GM19324 (cell line): ENCODE measurements around the gene AFAP1L1.

Experiments used
- ATAC-seq: cut with Tn5 transposase; IDR thresholded peaks from one replicate; pipeline ENCODE4 v1.9.1; 2021; ENCODE audit warnings: mild to moderate bottlenecking, moderate library complexity; ENCODE audit not compliant: unreplicated experiment, low FRiP score

The AFAP1L1 gene

DNA sequence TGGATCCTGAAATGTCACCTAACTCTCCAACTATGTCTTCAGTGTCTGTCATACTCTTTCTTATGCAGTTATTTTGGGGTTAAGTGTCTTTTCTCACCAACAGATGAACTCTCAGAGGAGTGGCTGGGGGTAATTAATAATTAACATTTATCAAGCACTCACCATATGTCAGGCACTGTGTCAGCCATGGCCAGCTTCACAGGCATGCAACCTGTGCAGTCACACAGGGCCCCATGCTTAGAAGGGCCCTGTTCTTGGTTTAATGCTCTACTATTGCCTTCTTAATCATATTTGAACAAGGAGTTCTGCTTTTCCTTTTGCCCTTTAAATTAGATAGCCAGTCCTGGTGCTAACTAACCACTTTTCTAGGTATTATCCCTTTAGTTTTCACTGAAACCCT is 70.2 kb downstream of the AFAP1L1 start:
- ATAC-seq: no peak

DNA sequence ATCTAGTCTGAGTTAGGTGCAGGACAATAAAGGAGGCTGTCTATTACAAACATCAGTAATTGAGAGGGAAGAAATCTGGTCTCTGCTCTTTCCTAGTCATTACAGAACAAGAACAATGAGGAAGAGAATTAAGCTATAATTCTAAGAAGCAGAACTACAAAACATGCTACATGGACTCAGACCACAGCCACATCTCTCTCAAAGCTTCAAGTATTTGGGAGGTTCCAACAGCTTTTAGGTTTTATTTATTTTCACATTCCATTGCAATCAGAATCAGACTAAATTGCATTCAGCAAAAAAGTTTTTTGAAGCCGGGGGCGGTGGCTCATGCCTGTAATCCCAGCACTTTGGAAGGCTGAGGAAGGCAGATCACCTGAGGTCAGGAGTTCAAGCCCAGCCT is 72.5 kb downstream of the AFAP1L1 start:
- ATAC-seq: no peak

DNA sequence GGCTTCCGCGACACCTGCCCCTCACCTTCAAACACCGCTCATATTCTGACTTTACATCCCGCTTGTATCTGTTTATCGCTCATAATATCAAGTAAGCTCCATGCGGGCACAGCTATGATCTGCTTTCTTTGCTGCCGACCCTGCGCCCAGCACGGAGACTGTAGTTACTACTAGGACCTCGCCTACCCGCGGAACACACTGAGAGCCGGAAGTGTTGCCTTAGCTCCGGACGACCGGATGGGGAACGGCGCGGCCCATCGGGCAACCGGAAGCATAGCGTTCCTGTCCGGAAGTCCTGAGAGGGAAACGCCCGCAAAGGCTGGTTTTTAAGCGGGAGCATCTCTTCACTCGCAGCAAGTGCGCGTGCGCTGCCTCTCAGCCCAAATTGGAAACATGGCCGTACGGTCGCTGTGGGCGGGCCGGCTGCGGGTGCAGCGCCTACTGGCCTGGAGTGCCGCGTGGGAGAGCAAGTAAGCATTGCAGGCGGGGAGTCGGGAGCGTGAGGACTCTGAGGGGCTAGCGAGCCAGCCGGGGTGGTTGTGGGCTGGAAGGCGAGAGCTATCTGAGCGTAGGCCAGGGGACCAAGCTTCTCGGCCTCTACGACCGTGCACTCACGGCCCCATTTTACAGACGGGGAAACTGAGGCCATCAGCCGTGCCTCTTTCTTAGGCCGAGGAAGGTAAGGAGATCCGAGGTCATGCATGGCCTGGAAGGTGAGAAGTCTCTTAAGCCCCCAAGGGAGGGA is 73.7 kb downstream of the AFAP1L1 start, which contains the start of gene GRPEL2:
GRPEL2 (plus strand) TSS at position 353 of the 745 bp plus-strand sequence; CDS start at position 394, 41 bp downstream.
- ATAC-seq: peak; percentile 98

DNA sequence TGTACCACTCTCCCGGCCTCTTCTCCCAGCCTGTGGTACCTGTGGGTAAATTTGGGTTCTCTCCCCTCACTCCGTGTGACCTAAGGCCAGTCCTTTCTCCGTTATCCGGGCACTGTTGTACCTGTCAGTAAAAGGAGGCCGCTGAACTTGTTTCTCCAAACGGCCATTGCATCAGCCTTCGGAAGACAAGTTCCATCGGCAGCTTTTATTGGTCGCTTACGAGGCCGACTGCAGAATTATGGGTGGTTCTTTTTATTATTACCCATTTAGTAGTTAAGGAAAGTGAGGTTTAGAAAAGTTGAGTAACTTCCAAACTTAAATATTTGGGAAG is 74.2 kb downstream of the AFAP1L1 start:
- ATAC-seq: peak; percentile 3

DNA sequence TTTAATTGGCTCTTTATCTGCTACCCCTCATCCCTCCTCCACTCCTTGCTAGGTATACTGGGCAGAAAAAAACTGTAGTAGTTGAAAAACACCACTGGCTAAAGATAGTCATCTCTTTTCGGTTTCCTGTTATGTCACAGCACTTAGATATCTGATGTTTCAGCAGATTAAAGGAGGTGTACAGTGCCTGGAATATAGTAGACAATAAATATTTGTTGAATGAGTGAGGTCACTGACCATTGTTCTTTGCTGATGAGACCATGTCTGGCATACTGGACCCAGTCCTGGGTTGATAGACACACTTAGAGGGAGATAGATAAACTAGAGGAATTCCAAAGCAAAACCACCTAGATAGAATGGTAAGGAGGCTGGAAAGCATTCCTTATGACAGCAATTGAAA is 76.9 kb downstream of the AFAP1L1 start:
- ATAC-seq: no peak

DNA sequence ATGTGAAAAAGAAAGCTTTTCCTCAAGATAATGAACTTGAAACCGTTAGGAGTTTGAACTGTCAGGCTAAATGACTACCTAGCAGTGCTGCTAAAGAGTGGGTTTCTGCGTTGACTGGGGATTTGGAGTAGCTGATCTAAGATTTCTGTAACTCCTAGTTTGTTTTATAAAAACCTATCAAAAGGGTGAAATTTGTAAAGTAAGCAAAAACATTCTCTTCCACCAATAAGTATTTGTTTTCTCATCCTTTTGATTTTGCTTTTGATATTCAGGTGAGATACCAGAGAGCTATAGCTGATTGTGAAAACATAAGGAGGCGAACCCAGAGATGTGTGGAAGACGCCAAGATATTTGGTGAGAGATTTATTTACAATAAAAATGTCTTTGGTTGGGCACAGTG is 77.7 kb downstream of the AFAP1L1 start:
- no peak for ATAC-seq

DNA sequence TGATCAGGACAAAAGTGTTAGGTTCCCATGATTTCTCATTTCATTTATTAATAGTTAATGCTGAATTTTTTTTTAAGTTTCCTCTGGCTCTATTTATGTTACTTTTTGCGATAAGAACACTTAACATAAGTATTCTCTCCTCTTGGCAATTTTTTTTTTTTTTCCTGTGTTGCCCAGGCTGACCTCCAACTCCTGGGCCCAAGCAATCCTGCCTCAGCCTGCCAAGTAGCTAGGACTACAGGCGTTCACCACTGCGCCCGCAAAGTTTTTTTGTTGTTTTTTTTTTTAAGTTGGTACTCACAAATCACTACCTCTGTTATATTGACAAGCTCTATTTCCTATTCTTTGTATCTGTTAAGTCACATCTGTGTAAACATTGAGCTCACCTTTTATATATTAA is 80.5 kb downstream of the AFAP1L1 start:
- ATAC-seq: no peak

DNA sequence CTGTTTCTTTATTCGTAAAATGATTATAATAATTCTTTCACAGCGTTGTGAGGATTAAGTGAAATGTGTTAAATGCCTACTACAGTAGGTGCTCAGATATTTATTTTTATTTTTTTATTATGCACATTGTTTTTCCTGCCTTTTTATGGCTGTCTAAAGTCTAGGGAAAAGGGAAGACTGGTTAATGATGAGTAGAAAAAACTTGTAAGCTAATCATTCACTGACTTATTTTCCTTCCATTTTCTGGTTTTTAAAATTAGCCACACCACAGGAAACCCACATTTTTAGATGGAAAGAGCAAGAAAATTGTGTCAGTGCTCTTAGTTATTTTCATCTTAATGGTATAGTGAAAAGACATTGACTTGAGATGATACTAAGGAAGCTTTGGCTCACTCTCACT is 82.3 kb downstream of the AFAP1L1 start:
- no peak for ATAC-seq

DNA sequence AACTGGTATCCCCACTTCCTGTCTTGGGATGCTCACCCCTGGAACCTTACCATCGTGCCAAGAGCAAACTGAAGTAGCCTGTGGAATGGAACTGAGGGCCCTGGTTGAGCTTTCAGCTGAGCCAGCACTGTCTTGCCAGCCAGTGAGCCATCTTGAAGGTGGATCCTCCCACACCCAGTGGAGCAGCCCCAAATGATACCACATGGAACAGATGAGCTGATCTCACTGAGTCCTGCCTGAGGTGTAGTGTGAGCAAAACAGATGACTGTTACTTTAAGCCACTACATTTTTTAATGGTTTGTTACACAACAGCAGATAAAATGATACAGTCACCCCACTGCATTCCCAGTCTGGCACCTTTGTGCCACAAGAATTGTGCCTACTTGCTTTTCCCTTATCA is 84.0 kb downstream of the AFAP1L1 start:
- ATAC-seq: no peak

DNA sequence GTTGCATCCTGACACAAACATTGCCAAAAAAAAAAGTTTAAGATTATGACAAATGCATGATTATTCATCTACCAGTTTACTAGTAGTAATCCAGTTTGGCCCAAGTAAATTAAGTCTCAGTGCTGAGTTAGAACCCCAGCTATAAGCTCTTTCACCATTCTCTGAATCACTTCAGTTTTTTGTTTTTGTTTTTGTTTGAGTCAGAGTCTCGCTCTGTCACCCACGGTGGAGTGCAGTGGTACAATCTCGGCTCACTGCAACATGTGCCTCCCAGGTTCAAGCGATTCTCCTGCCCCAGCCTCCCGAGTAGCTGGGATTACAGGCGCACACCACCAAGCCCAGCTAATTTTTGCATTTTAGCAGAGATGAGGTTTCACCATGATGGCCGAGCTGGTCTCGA is 84.7 kb downstream of the AFAP1L1 start:
- no peak for ATAC-seq

DNA sequence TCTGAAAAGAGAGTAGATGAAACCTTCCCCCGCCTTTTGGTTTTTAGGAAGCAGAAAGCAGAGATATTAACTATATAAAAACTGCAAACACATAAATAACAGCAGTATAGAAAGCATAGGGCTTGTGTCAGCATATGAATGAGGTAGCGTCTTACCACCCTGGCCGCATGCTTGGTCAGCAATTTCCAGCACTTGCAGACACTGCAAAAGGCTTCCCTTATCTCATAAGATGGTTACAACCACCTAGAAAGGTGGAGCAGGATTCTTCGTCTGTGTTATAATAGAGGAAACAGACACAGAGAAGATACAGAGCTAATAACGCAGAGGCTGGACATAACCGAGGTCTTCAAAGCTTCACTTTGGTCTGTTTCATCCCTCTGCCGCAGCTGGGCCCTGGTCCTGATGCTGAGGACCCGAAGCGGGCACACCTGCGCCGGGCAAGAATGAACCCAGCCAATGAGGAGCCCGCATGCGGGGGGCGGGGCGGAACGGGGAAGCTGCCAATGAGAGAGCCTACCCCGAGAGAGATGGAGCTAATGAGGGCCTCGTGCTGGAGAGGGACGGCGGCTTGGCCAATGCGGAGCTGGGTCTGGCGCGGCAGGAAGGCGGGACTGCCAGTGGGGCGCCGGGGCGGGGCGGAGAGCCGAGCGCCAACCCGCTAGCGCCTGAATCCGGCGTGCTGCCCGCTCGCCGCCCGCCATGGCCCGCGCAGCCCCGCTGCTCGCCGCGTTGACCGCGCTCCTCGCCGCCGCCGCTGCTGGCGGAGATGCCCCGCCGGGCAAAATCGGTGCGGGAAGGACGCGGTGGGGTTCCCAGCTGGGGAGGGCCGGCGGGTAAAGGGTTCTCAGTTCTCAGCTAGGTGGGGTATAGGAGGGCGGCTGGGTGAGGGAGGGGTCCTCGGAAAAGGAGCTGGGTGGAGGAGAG is 86.0 kb downstream of the AFAP1L1 start, which contains the start of gene PCYOX1L:
PCYOX1L (plus strand) TSS at position 677 of the 924 bp plus-strand sequence; CDS start at position 700, 23 bp downstream.
- ATAC-seq: peak; percentile 99

DNA sequence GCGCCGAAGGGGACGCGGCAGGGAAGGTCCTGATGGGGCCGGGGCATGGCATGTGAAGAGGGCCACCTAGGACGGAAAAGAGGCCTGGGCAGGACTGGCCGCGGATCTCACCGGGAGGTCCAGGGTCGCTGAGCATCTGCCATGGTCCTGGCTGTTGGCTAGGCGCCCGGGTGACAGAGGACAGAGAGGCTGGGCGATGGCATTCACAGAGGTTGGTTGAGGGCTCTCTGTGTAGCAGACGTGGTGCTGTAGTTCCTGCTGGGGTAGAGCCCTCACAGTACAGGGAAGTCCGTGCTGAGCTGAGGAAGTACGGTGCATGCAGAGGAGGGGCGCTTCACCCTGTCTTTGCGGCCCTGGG is 86.6 kb downstream of the AFAP1L1 start:
- ATAC-seq: no peak

DNA sequence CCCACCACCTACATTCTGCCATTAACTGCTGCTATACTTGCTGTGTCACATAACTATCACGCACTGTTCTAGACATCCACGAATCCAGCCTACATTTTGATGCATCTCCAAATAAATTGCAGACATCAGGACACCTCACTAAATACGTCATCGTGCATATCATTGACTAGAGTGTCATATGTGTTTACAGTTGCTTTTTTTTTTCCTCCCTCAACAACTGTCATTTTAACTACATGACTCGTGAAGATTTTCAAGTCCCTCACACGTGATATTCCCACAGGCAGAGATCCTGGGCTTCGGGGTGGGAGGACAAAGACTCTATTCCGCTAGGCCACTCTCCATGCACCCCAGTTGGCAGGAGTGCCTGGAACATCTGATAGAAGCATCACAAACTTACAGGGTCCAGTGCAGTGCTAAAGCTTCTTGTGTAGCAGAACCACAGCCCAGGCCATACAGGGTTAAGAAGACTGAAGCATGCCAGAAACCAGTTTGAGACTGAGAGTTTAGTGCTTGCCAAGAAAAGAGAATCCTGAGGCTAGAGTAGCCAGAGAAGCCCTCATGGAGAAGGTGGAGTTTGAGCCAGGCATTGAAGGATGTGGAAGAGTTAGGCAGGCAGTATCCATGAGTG is 87.3 kb downstream of the AFAP1L1 start:
- no peak for ATAC-seq

DNA sequence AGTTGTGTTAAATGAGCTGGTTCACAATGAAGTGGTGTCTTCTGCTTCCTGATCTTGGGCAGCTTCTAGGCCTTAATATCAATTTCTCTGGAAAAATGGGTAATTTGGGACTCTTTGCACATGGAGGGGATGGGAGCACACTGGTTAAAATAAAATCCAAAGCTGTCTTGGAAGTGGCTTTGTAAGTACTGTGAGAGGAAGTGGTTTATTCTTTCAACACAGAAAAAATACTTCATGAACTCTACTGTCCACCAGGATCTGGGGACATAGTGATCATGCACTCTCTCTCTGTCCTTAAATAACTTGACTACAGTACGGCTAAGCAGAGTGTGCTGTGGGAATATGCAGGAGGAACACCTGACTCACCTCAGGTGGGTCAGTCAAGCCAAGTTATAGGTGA is 88.6 kb downstream of the AFAP1L1 start:
- ATAC-seq: no peak

DNA sequence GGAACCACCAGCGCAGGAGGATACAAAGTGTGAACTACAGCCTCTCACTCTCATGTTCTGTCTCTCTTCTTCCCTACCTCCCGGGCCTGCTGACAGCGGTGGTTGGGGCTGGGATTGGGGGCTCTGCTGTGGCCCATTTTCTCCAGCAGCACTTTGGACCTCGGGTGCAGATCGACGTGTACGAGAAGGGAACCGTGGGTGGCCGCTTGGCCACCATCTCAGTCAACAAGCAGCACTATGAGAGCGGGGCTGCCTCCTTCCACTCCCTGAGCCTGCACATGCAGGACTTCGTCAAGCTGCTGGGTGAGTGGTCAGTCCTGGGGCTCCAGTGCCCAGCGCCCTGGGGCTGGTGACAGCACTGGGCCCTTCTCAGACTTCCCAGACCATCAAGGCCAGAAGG is 90.9 kb downstream of the AFAP1L1 start:
- no peak for ATAC-seq

DNA sequence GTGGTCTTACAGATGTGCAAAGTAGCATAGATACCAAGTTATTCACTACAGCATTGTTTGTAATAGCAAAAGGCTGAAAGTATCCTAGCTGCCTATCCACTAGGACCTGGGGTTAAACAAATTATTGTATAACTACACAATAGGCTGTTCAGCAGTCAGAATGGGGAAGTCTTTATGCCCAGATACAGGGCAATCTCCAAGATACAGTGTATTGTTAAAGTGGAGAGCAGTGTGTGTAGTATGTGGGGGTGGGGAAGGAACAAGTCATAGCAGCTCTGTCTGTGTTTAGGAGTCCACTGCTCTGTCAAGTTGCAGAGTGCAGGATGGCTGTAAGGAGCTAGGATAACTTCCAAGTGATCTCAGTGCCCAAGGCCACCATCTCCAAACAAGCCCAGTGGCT is 91.7 kb downstream of the AFAP1L1 start:
- no peak for ATAC-seq

DNA sequence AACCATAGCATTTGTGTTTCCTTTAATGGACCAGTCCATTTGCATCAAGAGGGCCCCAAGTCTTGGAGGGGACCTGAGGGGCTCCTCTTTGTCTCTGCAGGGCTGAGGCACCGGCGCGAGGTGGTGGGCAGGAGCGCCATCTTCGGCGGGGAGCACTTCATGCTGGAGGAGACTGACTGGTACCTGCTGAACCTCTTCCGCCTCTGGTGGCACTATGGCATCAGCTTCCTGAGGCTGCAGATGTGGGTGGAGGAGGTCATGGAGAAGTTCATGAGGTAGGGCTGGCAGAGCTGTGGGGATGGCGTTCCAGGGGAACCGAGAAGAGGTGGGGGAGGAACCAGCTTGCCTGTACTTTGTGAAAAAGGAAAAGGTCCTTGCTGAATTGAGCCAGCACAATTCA is 92.3 kb downstream of the AFAP1L1 start:
- no peak for ATAC-seq

DNA sequence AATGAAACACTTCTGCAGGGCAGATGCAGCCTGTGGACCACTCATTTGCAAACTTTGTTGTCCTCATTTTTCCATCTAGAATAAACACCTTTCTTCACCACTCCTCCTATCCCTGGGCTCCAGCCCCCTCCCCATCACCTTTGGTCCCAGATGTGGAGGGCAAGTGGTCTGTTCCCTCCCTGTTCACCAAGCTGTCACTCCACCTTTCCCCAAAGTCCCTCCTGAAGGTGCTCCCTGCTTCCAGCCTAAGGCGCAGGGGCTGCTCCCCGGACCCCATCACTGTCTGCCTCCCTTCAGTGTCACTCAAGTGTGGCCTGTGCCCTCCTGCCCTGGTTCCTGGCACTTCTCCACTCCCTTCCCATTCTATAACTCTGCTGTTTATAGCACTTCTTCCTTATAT is 93.1 kb downstream of the AFAP1L1 start:
- no peak for ATAC-seq

DNA sequence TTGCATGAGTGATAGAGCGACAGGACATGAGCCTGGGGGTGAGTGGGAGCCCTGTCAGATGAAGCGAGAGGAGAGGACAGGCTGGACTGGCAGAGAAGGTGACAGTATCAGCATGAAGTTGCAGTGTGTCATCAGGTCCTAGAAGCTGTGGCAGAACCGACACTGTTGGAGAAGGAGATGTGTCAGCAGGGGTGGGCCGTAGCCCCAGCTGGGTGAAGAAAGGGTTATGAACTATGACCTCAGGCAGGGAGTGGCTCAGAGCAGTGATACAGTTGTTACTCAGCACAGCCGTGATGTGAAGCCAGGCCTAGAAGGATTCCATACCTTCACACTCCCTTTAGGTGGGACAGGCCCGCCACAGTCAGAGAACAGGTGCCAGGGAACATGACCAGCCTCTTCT is 93.8 kb downstream of the AFAP1L1 start:
- no peak for ATAC-seq

DNA sequence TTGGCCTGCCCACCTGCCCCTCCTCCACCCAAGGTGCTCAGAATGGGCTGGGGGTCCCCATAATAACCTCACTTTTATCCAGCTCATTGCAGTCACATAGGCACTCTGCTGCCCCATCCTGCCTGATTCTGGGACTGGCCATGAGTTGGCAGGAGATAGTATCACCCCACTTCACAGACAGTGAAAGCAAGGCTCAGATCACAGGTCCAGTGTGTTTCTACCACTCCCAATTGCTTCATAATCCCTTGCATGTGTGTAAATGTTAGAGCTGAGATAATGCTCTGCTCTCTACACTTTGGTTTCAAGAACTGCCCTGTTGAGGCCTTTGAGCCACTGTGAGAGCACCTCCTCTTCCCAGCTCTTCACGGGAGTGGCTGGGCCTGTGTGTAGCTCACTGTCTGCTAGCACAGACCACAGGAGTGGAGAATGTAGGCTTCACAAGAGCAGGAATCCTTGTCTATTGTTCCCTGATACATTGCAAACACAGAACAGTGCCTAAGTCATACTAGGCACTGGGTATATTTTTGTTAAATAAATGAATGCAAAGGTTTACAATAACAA is 94.6 kb downstream of the AFAP1L1 start:
- ATAC-seq: no peak
